RWPE2 (cell line): Measurements from ENCODE around the gene ZFAND3.
A peak's percentile ranks its signal among the peaks of the same experiment; 100 is the strongest.

Experiments used
- ATAC-seq: fragments of 200-7000 bp; cut with Tn5 transposase; 3 replicates; pipeline ENCODE4 v1.9.1; 2021; ENCODE audit warnings: low read depth
- DNase-seq: peaks from one replicate; pipeline ENCODE4 v3.0.0-alpha.2; 2020; ENCODE audit warnings: low spot score
- H3K27ac ChIP-seq: fragments of 450-650 bp; 2 replicates; pipeline ENCODE4 v1.5.1; 2017; ENCODE audit warnings: mild to moderate bottlenecking; ENCODE audit not compliant: poor library complexity, severe bottlenecking
- H3K27me3 ChIP-seq: fragments of 250-450 bp; sonication (Bioruptor Pico); 2 replicates; pipeline ENCODE4 v1.5.1; 2021; ENCODE audit warnings: mild to moderate bottlenecking, moderate library complexity; ENCODE audit not compliant: insufficient read depth, poor library complexity, severe bottlenecking
- H3K36me3 ChIP-seq: fragments of 250-450 bp; sonication (Bioruptor Pico); 2 replicates; pipeline ENCODE4 v1.5.1; 2020; ENCODE audit warnings: low read depth, mild to moderate bottlenecking, moderate library complexity
- H3K4me1 ChIP-seq: fragments of 250-450 bp; sonication (Bioruptor Pico); 2 replicates; pipeline ENCODE4 v1.5.1; 2021; ENCODE audit warnings: mild to moderate bottlenecking, moderate library complexity; ENCODE audit not compliant: insufficient read depth, poor library complexity, severe bottlenecking
- H3K4me3 ChIP-seq: fragments of 250-450 bp; sonication (Bioruptor Pico); 2 replicates; pipeline ENCODE4 v1.5.1; 2021; ENCODE audit warnings: mild to moderate bottlenecking, moderate library complexity; ENCODE audit not compliant: severe bottlenecking
- H3K9me3 ChIP-seq: fragments of 250-450 bp; sonication (Bioruptor Pico); 2 replicates; pipeline ENCODE4 v1.5.1; 2021; ENCODE audit warnings: mild to moderate bottlenecking, moderate library complexity; ENCODE audit not compliant: severe bottlenecking
- TF ChIP-seq, protein P1 (sequence below): fragments of 450-650 bp; IDR thresholded peaks from one replicate; pipeline ENCODE4 v1.5.1; 2017; ENCODE audit warnings: mild to moderate bottlenecking, moderate library complexity; ENCODE audit not compliant: poor library complexity, severe bottlenecking

Gene ZFAND3

DNA sequence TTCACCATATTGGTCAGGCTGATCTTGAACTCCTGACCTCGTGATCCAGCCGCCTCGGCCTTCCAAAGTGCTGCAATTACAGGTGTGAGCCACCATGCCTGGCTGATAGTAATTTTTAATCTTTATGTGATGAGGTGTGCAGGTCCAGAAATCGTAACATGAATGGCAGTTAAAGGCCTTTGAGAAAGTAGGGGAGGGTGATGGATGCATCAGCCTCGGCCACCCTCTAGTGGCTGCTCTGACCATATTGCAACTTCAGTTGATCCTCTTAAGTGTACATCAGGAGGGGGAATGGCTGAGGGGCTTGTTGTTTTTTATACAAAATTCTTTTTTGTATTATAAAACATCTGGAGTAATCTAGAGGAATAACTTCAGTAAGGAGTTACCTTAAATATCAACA is 193.0 kb downstream of the ZFAND3 start:
- Histone ChIP-seq H3K36me3 (no peaks in the 10 kb centered on the region), H3K4me1 (no peaks in the 10 kb centered on the region), H3K4me3 (no peak overlapping the region), H3K27me3 (no peaks in the 10 kb centered on the region), H3K27ac (no peak overlapping the region), H3K9me3 (no peaks in the 10 kb centered on the region)
- TF ChIP-seq, protein P1, sequence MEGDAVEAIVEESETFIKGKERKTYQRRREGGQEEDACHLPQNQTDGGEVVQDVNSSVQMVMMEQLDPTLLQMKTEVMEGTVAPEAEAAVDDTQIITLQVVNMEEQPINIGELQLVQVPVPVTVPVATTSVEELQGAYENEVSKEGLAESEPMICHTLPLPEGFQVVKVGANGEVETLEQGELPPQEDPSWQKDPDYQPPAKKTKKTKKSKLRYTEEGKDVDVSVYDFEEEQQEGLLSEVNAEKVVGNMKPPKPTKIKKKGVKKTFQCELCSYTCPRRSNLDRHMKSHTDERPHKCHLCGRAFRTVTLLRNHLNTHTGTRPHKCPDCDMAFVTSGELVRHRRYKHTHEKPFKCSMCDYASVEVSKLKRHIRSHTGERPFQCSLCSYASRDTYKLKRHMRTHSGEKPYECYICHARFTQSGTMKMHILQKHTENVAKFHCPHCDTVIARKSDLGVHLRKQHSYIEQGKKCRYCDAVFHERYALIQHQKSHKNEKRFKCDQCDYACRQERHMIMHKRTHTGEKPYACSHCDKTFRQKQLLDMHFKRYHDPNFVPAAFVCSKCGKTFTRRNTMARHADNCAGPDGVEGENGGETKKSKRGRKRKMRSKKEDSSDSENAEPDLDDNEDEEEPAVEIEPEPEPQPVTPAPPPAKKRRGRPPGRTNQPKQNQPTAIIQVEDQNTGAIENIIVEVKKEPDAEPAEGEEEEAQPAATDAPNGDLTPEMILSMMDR, result peak; percentile 91
- no peak for DNase-seq
- ATAC-seq, result peak; percentile 84

DNA sequence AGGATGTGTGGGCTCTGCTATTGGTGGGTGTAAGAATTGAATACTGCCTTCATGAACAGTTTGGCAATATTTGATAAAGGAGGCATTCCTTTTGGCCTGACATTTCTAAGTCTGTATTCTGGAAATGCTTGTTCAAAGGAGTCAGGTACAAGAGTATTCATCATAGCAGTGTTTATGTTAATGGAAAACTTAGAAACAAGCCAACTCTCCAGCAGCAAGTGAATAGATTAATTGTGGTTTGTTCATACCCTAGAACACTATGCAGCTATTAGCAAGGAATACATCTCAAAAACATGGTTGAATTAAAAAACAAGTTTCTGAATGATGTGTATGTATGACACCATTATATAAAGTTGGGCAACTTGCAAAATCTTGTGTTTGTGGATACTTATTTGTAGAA is 195.8 kb downstream of the ZFAND3 start:
- Histone ChIP-seq H3K4me1 (no peaks in the 10 kb centered on the region), H3K9me3 (no peaks in the 10 kb centered on the region), H3K27ac (no peak overlapping the region), H3K4me3 (no peak overlapping the region), H3K27me3 (no peaks in the 10 kb centered on the region), H3K36me3 (no peaks in the 10 kb centered on the region)
- no peak for ATAC-seq
- TF ChIP-seq, protein P1, result no peak
- DNase-seq, result no peak

- Histone ChIP-seq H3K9me3 (no peaks in the 10 kb centered on the region), H3K27ac (no peak overlapping the region), H3K36me3 (no peaks in the 10 kb centered on the region), H3K27me3 (no peaks in the 10 kb centered on the region), H3K4me3 (no peak overlapping the region), H3K4me1 (no peaks in the 10 kb centered on the region)
- DNase-seq, result no peak
- TF ChIP-seq, protein P1, result no peak
- ATAC-seq, result no peak
These were observed 197.3 kb downstream of the ZFAND3 start for GRCh38 chr6:38016824-38017223.

GRCh38 chr6:38018755-38019165 is 199.2 kb downstream of the ZFAND3 start:
- Histone ChIP-seq H3K27ac (no peak overlapping the region), H3K36me3 (no peaks in the 10 kb centered on the region), H3K27me3 (no peaks in the 10 kb centered on the region), H3K4me1 (no peaks in the 10 kb centered on the region), H3K9me3 (no peaks in the 10 kb centered on the region), H3K4me3 (no peak overlapping the region)
- TF ChIP-seq, protein P1, result no peak
- ATAC-seq, result no peak
- DNase-seq, result no peak

DNA sequence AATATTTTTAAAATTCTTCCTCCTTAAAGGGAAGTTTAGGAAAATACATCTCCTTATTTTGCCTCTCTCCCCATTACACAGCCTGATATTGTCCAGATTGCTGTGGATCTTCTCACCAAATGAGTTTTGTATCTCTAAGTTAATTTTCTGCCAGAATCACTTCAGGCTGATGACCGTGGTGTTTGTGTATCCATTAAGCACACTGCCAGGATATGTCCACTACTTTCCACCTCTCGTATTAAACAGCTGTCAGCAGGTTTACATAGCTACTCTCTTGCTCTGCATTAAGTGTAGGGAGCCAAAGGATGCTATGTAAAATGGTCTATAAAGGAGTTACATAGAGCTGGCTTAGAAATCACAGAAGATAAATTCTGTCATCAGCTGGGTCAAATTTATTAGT is 201.1 kb downstream of the ZFAND3 start:
- ATAC-seq, result no peak
- Histone ChIP-seq H3K27me3 (no peaks in the 10 kb centered on the region), H3K9me3 (no peaks in the 10 kb centered on the region), H3K36me3 (no peaks in the 10 kb centered on the region), H3K4me1 (no peaks in the 10 kb centered on the region), H3K4me3 (no peak overlapping the region), H3K27ac (no peak overlapping the region)
- TF ChIP-seq, protein P1, result no peak
- DNase-seq, result no peak
